HepG2 (cell line): Measurements from ENCODE around the gene TUBB4B. TPM values are rescaled to one million over a fixed set of nuclear protein-coding genes. Genes with fewer than 3 reads are reported as not detected.

Source experiments
- ARNT2 ChIP-seq: sonication (generic); formaldehyde crosslinking; IDR thresholded peaks from 2 replicates; pipeline ENCODE4 v1.8.0; 2022; ENCODE audit warnings: mild to moderate bottlenecking, low read depth, missing genetic modification reagents, moderate library complexity
- HNRNPL ChIP-seq: fragments of 200-400 bp; formaldehyde crosslinking; IDR thresholded peaks from 2 replicates; pipeline ENCODE4 v1.6.1; 2017; ENCODE audit warnings: mild to moderate bottlenecking, low read depth, low read length
- HOXA3 ChIP-seq: sonication (generic); formaldehyde crosslinking; IDR thresholded peaks from 2 replicates; pipeline ENCODE4 v1.5.0; 2020; ENCODE audit warnings: missing genetic modification reagents
- RFXAP ChIP-seq: sonication (generic); formaldehyde crosslinking; IDR thresholded peaks from 2 replicates; pipeline ENCODE4 v1.4.0; 2020; ENCODE audit warnings: missing genetic modification reagents, borderline replicate concordance
- RXRB ChIP-seq: IDR thresholded peaks from 2 replicates; pipeline ENCODE4 v1.6.1; 2016; ENCODE audit warnings: borderline replicate concordance, missing genetic modification reagents, missing compliant biosample characterization
- YEATS4 ChIP-seq: sonication (generic); formaldehyde crosslinking; IDR thresholded peaks from 2 replicates; pipeline ENCODE4 v1.4.0; 2020; ENCODE audit warnings: missing genetic modification reagents, borderline replicate concordance
- ZNF251 ChIP-seq: sonication (generic); formaldehyde crosslinking; IDR thresholded peaks from 2 replicates; pipeline ENCODE4 v1.9.0; 2021; ENCODE audit warnings: mild to moderate bottlenecking, missing genetic modification reagents
- ZNF782 ChIP-seq: sonication (generic); formaldehyde crosslinking; IDR thresholded peaks from 2 replicates; pipeline ENCODE4 v1.4.0; 2020; ENCODE audit warnings: missing genetic modification reagents, mild to moderate bottlenecking, borderline replicate concordance
- polyA plus RNA-seq, 8 experiments: library from polyadenylated mRNA; depleted of rRNA in 3 of 8; stranded (reverse) in 7 of 8; unstranded in 1 of 8; fragments of >200 nt; fragmentation: Illumina TruSeq in 4 of 8; extraction: Trizol in 4 of 8; gene quantifications; 2 replicates each; pipeline versions ENCODE4 v1.2.1 to v1.2.3, GENCODE V29; 2011 to 2016; ENCODE audit warnings: low read depth in 4 of 8, missing spikeins in 1 of 8, mixed read lengths in 1 of 8; ENCODE audit not compliant: insufficient read depth in 1 of 8
- total RNA-seq, 5 experiments: library from RNA; depleted of rRNA; stranded (reverse); fragments of >200 nt; fragmentation: Illumina TruSeq; extraction: Trizol; gene quantifications; 2 replicates each; pipeline ENCODE4 v1.2.3, GENCODE V29; 2016; ENCODE audit warnings: low read depth in 1 of 5
- TF ChIP-seq, protein P1 (sequence below): sonication (generic); formaldehyde crosslinking; IDR thresholded peaks from 2 replicates; pipeline ENCODE4 v1.5.1; 2020; ENCODE audit warnings: mild to moderate bottlenecking, missing genetic modification reagents
- TF ChIP-seq, protein P2 (sequence below): sonication (generic); formaldehyde crosslinking; IDR thresholded peaks from 2 replicates; pipeline ENCODE4 v1.8.0; 2022; ENCODE audit warnings: low read depth, missing genetic modification reagents
- TF ChIP-seq, protein P3 (sequence below): IDR thresholded peaks from 2 replicates; pipeline ENCODE4 v1.6.1; 2016; ENCODE audit warnings: mild to moderate bottlenecking
- TF ChIP-seq, protein P4 (sequence below): sonication (generic); formaldehyde crosslinking; IDR thresholded peaks from 2 replicates; pipeline ENCODE4 v1.4.0; 2020; ENCODE audit warnings: missing genetic modification reagents
- TF ChIP-seq, protein P5 (sequence below): sonication (generic); formaldehyde crosslinking; IDR thresholded peaks from 2 replicates; pipeline ENCODE4 v1.5.0; 2020; ENCODE audit warnings: missing genetic modification reagents, mild to moderate bottlenecking, borderline replicate concordance
- TF ChIP-seq, protein P6 (sequence below): sonication (generic); formaldehyde crosslinking; IDR thresholded peaks from 2 replicates; pipeline ENCODE4 v1.5.0; 2020; ENCODE audit warnings: mild to moderate bottlenecking, missing genetic modification reagents
- TF ChIP-seq, protein P7 (sequence below): sonication (generic); formaldehyde crosslinking; IDR thresholded peaks from 2 replicates; pipeline ENCODE4 v1.9.0; 2021; ENCODE audit warnings: missing genetic modification reagents, mild to moderate bottlenecking, borderline replicate concordance

The TUBB4B gene
- total and polyA plus RNA-seq, 2 of the 13 experiments (the other 11 are each of a cell fraction or from before 2014, with no cell fraction given), result 182 to 412 TPM

DNA sequence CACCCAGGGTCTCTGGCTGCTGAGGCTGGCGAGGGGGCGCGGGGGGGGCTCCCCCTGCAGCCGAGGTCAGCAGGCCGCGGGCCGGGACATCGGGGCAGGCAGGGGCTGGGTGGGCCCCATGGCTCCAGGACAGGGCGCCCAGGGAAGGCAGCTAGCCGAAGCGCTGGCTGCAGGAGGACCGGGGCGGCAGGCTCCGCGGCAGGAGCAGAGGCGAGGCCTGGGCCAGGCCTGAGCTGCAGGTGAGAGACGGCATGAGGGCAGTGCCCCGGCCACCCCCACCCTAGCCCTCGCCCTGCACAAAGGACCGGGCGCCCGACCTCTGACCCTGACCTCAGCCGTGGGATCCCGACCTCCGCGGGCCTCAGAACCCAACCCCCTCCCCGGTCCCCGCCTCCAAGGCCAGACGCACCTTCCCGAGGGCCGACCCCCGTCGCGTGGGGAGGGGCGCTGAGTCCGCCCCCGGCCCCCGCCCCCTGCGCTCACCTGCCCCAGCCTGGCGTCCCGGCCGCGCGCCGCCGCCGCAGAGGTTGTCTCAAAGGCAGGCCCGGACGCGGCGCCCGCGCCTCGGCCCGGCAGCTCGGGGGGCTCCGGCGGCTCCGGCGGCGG, 19.5 kb upstream of the TUBB4B start (continued):
- TF ChIP-seq, protein P1, sequence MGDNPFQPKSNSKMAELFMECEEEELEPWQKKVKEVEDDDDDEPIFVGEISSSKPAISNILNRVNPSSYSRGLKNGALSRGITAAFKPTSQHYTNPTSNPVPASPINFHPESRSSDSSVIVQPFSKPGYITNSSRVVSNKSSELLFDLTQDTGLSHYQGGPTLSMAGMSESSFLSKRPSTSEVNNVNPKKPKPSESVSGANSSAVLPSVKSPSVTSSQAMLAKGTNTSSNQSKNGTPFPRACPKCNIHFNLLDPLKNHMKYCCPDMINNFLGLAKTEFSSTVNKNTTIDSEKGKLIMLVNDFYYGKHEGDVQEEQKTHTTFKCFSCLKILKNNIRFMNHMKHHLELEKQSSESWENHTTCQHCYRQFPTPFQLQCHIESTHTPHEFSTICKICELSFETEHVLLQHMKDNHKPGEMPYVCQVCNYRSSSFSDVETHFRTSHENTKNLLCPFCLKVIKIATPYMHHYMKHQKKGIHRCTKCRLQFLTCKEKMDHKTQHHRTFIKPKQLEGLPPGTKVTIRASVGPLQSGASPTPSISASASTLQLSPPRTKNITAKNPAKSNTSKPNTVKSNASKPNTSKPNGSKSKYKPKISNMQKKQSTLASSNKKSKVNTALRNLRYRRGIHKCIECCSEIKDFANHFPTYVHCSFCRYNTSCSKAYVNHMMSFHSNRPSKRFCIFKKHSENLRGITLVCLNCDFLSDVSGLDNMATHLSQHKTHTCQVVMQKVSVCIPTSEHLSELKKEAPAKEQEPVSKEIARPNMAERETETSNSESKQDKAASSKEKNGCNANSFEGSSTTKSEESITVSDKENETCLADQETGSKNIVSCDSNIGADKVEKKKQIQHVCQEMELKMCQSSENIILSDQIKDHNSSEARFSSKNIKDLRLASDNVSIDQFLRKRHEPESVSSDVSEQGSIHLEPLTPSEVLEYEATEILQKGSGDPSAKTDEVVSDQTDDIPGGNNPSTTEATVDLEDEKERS (CRISPR knock-in tag), result no peak
- peak; percentile 24; the same call in 1 of the 2 replicates for TF ChIP-seq ARNT2 (CRISPR knock-in tag)
- TF ChIP-seq, protein P2, sequence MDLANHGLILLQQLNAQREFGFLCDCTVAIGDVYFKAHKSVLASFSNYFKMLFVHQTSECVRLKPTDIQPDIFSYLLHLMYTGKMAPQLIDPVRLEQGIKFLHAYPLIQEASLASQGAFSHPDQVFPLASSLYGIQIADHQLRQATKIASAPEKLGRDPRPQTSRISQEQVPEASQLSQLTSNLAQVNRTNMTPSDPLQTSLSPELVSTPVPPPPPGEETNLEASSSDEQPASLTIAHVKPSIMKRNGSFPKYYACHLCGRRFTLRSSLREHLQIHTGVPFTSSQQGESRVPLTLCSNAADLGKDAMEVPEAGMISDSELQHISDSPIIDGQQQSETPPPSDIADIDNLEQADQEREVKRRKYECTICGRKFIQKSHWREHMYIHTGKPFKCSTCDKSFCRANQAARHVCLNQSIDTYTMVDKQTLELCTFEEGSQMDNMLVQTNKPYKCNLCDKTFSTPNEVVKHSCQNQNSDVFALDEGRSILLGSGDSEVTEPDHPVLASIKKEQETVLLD (CRISPR knock-in tag), result peak; percentile 64
- TF ChIP-seq HNRNPL, result peak; percentile 92
- peak; percentile 22; the same call in 1 of the 2 replicates for TF ChIP-seq RFXAP (CRISPR knock-in tag)
- TF ChIP-seq ZNF251 (CRISPR knock-in tag), result no peak
- TF ChIP-seq, protein P3, sequence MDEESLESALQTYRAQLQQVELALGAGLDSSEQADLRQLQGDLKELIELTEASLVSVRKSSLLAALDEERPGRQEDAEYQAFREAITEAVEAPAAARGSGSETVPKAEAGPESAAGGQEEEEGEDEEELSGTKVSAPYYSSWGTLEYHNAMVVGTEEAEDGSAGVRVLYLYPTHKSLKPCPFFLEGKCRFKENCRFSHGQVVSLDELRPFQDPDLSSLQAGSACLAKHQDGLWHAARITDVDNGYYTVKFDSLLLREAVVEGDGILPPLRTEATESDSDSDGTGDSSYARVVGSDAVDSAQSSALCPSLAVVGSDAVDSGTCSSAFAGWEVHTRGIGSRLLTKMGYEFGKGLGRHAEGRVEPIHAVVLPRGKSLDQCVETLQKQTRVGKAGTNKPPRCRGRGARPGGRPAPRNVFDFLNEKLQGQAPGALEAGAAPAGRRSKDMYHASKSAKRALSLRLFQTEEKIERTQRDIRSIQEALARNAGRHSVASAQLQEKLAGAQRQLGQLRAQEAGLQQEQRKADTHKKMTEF (CRISPR knock-in tag), result peak; percentile 50; the same call in 1 of the 2 replicates
- TF ChIP-seq, protein P4, sequence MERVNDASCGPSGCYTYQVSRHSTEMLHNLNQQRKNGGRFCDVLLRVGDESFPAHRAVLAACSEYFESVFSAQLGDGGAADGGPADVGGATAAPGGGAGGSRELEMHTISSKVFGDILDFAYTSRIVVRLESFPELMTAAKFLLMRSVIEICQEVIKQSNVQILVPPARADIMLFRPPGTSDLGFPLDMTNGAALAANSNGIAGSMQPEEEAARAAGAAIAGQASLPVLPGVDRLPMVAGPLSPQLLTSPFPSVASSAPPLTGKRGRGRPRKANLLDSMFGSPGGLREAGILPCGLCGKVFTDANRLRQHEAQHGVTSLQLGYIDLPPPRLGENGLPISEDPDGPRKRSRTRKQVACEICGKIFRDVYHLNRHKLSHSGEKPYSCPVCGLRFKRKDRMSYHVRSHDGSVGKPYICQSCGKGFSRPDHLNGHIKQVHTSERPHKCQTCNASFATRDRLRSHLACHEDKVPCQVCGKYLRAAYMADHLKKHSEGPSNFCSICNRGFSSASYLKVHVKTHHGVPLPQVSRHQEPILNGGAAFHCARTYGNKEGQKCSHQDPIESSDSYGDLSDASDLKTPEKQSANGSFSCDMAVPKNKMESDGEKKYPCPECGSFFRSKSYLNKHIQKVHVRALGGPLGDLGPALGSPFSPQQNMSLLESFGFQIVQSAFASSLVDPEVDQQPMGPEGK (CRISPR knock-in tag), result peak; percentile 95
- TF ChIP-seq, protein P5, sequence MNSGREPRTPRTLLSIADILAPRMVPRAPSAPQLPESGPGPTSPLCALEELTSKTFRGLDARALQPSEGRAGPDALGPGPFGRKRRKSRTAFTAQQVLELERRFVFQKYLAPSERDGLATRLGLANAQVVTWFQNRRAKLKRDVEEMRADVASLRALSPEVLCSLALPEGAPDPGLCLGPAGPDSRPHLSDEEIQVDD, result no peak
- TF ChIP-seq ZNF782 (CRISPR knock-in tag), result peak; percentile 46; the same call in 1 of the 2 replicates
- 0 out of 2 replicates have a peak, but pooled peaks have one; percentile 26 for TF ChIP-seq RXRB (CRISPR knock-in tag)
- TF ChIP-seq, protein P6, sequence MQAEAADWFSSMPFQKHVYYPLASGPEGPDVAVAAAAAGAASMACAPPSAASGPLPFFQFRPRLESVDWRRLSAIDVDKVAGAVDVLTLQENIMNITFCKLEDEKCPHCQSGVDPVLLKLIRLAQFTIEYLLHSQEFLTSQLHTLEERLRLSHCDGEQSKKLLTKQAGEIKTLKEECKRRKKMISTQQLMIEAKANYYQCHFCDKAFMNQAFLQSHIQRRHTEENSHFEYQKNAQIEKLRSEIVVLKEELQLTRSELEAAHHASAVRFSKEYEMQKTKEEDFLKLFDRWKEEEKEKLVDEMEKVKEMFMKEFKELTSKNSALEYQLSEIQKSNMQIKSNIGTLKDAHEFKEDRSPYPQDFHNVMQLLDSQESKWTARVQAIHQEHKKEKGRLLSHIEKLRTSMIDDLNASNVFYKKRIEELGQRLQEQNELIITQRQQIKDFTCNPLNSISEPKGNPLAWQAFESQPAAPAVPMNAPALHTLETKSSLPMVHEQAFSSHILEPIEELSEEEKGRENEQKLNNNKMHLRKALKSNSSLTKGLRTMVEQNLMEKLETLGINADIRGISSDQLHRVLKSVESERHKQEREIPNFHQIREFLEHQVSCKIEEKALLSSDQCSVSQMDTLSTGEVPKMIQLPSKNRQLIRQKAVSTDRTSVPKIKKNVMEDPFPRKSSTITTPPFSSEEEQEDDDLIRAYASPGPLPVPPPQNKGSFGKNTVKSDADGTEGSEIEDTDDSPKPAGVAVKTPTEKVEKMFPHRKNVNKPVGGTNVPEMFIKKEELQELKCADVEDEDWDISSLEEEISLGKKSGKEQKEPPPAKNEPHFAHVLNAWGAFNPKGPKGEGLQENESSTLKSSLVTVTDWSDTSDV (CRISPR knock-in tag), result no peak
- peak; percentile 61; the same call in 1 of the 2 replicates for TF ChIP-seq HOXA3
- TF ChIP-seq, protein P7, sequence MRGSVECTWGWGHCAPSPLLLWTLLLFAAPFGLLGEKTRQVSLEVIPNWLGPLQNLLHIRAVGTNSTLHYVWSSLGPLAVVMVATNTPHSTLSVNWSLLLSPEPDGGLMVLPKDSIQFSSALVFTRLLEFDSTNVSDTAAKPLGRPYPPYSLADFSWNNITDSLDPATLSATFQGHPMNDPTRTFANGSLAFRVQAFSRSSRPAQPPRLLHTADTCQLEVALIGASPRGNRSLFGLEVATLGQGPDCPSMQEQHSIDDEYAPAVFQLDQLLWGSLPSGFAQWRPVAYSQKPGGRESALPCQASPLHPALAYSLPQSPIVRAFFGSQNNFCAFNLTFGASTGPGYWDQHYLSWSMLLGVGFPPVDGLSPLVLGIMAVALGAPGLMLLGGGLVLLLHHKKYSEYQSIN (CRISPR knock-in tag), result no peak
- TF ChIP-seq YEATS4 (CRISPR knock-in tag), result peak; percentile 33; the same call in 1 of the 2 replicates
